Adrenal gland (tissue), 12 donors: ENCODE measurements around the gene ZNF296. TPM values are rescaled to one million over a fixed set of nuclear protein-coding genes. Genes with fewer than 3 reads are reported as not detected.
A peak's percentile ranks its signal among the peaks of the same experiment; 100 is the strongest.

Experiments used
- DNase-seq, 7 donors: peaks; one replicate each; pipeline ENCODE4 v3.0.0-alpha.2; 2019 to 2020
- H3K27ac ChIP-seq, 5 donors: fragments of 200-600 bp; sonication (generic) in 4 of 5; 1 replicate in 3 of 5; 2 replicates in 2 of 5; pipeline versions ENCODE4 v1.5.1 to v1.8.0; 2016 to 2020; ENCODE audit warnings: mild to moderate bottlenecking in 1 of 5
- H3K27me3 ChIP-seq: fragments of 200-600 bp; 2 replicates; pipeline ENCODE4 v1.8.0; 2021
- H3K36me3 ChIP-seq, 2 donors: fragments of 200-600 bp; replicated peaks in 1 of 2; 1 replicate in 1 of 2; 2 replicates in 1 of 2; pipeline versions ENCODE4 v1.5.1 to v1.8.0; 2018 to 2022
- H3K4me1 ChIP-seq, 2 donors: fragments of 200-600 bp; replicated peaks in 1 of 2; 1 replicate in 1 of 2; 2 replicates in 1 of 2; pipeline versions ENCODE4 v1.5.1 to v1.8.0; 2018 to 2021
- H3K4me3 ChIP-seq, 4 donors: fragments of 200-600 bp; sonication (generic) in 3 of 4; one replicate each; pipeline ENCODE4 v1.5.1; 2016 to 2018
- H3K9me3 ChIP-seq, 3 donors: fragments of 200-600 bp; sonication (generic) in 1 of 3; replicated peaks in 1 of 3; 1 replicate in 2 of 3; 2 replicates in 1 of 3; pipeline versions ENCODE4 v1.5.1 to v1.8.0; 2016 to 2021
- CTCF ChIP-seq, 6 experiments: fragments of 450-650 bp in 4 of 6; fragments of 200-600 bp in 2 of 6; sonication (generic) in 1 of 6; IDR thresholded peaks; 1 replicate in 5 of 6; 2 replicates in 1 of 6; pipeline versions ENCODE4 v1.5.1 to v1.8.0; 2016 to 2021; ENCODE audit warnings: antibody characterized with exemption in 6 of 6, mild to moderate bottlenecking in 2 of 6, moderate library complexity in 1 of 6
- POLR2A ChIP-seq, 2 donors: fragments of 450-650 bp; IDR thresholded peaks; one replicate each; pipeline ENCODE4 v1.6.1; 2017; ENCODE audit warnings: antibody characterized with exemption in 2 of 2, mild to moderate bottlenecking in 2 of 2, moderate library complexity in 1 of 2
- WGBS, 4 donors: extraction: QIAGEN DNeasy Blood & Tissue Kit in 2 of 4; methylation state at CpG; one replicate each; pipeline versions ENCODE4 v1.1.5 to v1.1.7; 2013 to 2017; 5-methylcytosine and 5-hydroxymethylcytosine counted together
- intact Hi-C, 2 donors: fragments of 100-400 bp; cut with DNase I; formaldehyde crosslinking; loops; one replicate each; pipeline versions ENCODE4 v1.14.1 to v1.15.0; 2022 to 2023
- polyA plus RNA-seq, 3 donors: library from polyadenylated mRNA; stranded (reverse); fragments of 200-250 nt in 2 of 3; fragments of 350-450 nt in 1 of 3; fragmentation: Illumina TruSeq in 1 of 3; extraction: RNeasy Lipid Tissue Mini Kit (QIAGEN cat#74804) in 1 of 3; gene quantifications; one replicate each; pipeline ENCODE4 v1.2.3, GENCODE V29; 2013 to 2014
- total RNA-seq, 9 donors: library from RNA; depleted of rRNA in 4 of 9; stranded (reverse); fragments of >200 nt in 4 of 9; fragments of 120-200 nt in 1 of 9; fragmentation: NEBNext Ultra II Directional in 1 of 9; extraction: Animal tissue kit (Norgen Biotek cat#: 25700) in 1 of 9; gene quantifications; one replicate each; pipeline versions ENCODE4 v1.1.0 to v1.2.4, GENCODE V29; 2013 to 2023
- donor health status: healthy with polysubstance abuse.
- donor health status: Bipolar disorder and iron deficiency.
- donor health status: DM: yes; HTN: yes; CAD: no.
- donor health status: DM: no; HTN: no; CAD: no.
- donor health status: DM: no; HTN: no; CAD: no.
- donor health status: DM: yes; HTN: yes; CAD: no.

The ZNF296 gene
- total and polyA plus RNA-seq, 12 donors = 0.06 to 13.2 (median 0.81) TPM; not detected in 2

GRCh38 chr19:45100201-45100600, 23.9 kb upstream of the ZNF296 start:
- H3K4me1 ChIP-seq = peaks cover 64 to 95% of the 10 kb centered on the region in 2 donors
- WGBS, 4 donors = 40 to 58% (median 50%) methylated on average over 2 to 3 of the region's 3 CpGs
- no peaks in the 10 kb centered on the region for H3K9me3 ChIP-seq
- H3K27ac ChIP-seq = peak overlapping the region; percentile 82 to 99 (median 97)
- H3K4me3 ChIP-seq = peak overlapping the region in 1 of 4 donors; percentile 28
- DNase-seq = peak in 4 of 7 donors; percentile 42 to 52 (median 47)
- intact Hi-C loops = no loop called here
- TF ChIP-seq CTCF (IDR thresholded peaks at IDR 0.05) (no peak), POLR2A (IDR thresholded peaks at IDR 0.05) (no peak)
- no peaks in the 10 kb centered on the region for H3K27me3 ChIP-seq
- H3K36me3 ChIP-seq = no peaks in the 10 kb centered on the region

GRCh38 chr19:45099467-45100191, 23.4 kb upstream of the ZNF296 start:
- 31 to 58% (median 45%) methylated on average over 16 to 25 of the region's 25 CpGs for WGBS, 4 donors
- H3K27me3 ChIP-seq = no peaks in the 10 kb centered on the region
- intact Hi-C loops = no loop called here
- peak overlapping the region; percentile 82 to 99 (median 97) for H3K27ac ChIP-seq
- H3K9me3 ChIP-seq = no peaks in the 10 kb centered on the region
- H3K4me1 ChIP-seq = peaks cover 70 to 96% of the 10 kb centered on the region in 2 donors
- peak; percentile 39 to 90 for TF ChIP-seq POLR2A (IDR thresholded peaks at IDR 0.05)
- no peak for TF ChIP-seq CTCF (IDR thresholded peaks at IDR 0.05)
- DNase-seq = peak; percentile 73 to 91 (median 88)
- no peaks in the 10 kb centered on the region for H3K36me3 ChIP-seq
- peak overlapping the region in 1 of 4 donors; percentile 28 for H3K4me3 ChIP-seq

GRCh38 chr19:45098521-45099466, 22.5 kb upstream of the ZNF296 start:
- Histone ChIP-seq H3K4me1 (peaks cover 78 to 98% of the 10 kb centered on the region in 2 donors), H3K27ac (peak overlapping the region; percentile 82 to 99 (median 97)), H3K27me3 (no peaks in the 10 kb centered on the region), H3K4me3 (peak overlapping the region in 1 of 4 donors; percentile 40), H3K36me3 (no peaks in the 10 kb centered on the region), H3K9me3 (no peaks in the 10 kb centered on the region)
- WGBS, 4 donors = 23 to 33% (median 27%) methylated on average over 15 of the region's 15 CpGs
- intact Hi-C loops = no loop called here
- peak in 1 of 2 donors; percentile 60 for TF ChIP-seq POLR2A (IDR thresholded peaks at IDR 0.05)
- TF ChIP-seq CTCF (IDR thresholded peaks at IDR 0.05) = peak in 3 of 6 experiments; percentile 2 to 18 (median 17)
- peak; percentile 58 to 92 (median 80) for DNase-seq
